Keratinocyte (primary cell): ENCODE results near the gene FTO. TPM values are rescaled to one million over a fixed set of nuclear protein-coding genes. Genes with fewer than 3 reads are reported as not detected.

Experiments used
- DNase-seq: peaks from one replicate; pipeline ENCODE4 v3.0.0-alpha.2; 2011; ENCODE audit warnings: low read depth, missing footprints, low spot score
- FAIRE-seq: peaks from 2 replicates; lab custom pipeline; 2011; peaks lifted over from hg19 to GRCh38; lab: Jason Lieb, UNC
- H2AFZ ChIP-seq: 2 replicates; pipeline ENCODE4 v1.6.0; 2012; ENCODE audit warnings: low read length, control low read depth, inconsistent platforms; ENCODE audit not compliant: control insufficient read depth
- H3K27ac ChIP-seq: 2 replicates; pipeline ENCODE4 v1.5.1; 2011; ENCODE audit warnings: low read length; ENCODE audit not compliant: control insufficient read depth, insufficient read depth
- H3K27me3 ChIP-seq: 3 replicates; pipeline ENCODE4 v1.6.0; 2011; ENCODE audit warnings: low read length; ENCODE audit not compliant: control insufficient read depth, insufficient read depth; ENCODE audit errors: extremely low read depth
- H3K36me3 ChIP-seq, 2 experiments: 2 replicates in 1 of 2; 3 replicates in 1 of 2; pipeline ENCODE4 v1.5.1; 2011; ENCODE audit warnings: low read length in 2 of 2, mild to moderate bottlenecking in 1 of 2; ENCODE audit not compliant: control insufficient read depth in 2 of 2, insufficient read depth in 2 of 2; ENCODE audit errors: extremely low read depth in 1 of 2
- H3K4me1 ChIP-seq: 3 replicates; pipeline ENCODE4 v1.5.1; 2011; ENCODE audit warnings: low read length; ENCODE audit not compliant: control insufficient read depth, insufficient read depth; ENCODE audit errors: extremely low read depth
- H3K4me2 ChIP-seq: 3 replicates; pipeline ENCODE4 v1.6.0; 2011; ENCODE audit warnings: low read depth, low read length; ENCODE audit not compliant: control insufficient read depth, insufficient read depth; ENCODE audit errors: extremely low read depth
- H3K4me3 ChIP-seq, 3 experiments: fragments of 200-600 bp in 1 of 3; sonication (generic) in 1 of 3; 2 replicates in 2 of 3; 3 replicates in 1 of 3; pipeline ENCODE4 v1.5.1; 2011 to 2016; ENCODE audit warnings: low read length in 3 of 3, mild to moderate bottlenecking in 3 of 3, control low read depth in 2 of 3, inconsistent platforms in 1 of 3, low read depth in 1 of 3, mixed read lengths in 1 of 3, mixed run types in 1 of 3, moderate library complexity in 1 of 3; ENCODE audit not compliant: control insufficient read depth in 2 of 3, insufficient read depth in 2 of 3; ENCODE audit errors: extremely low read depth in 1 of 3
- H3K79me2 ChIP-seq: 2 replicates; pipeline ENCODE4 v1.6.0; 2012; ENCODE audit warnings: low read length; ENCODE audit not compliant: control insufficient read depth, insufficient read depth
- H3K9ac ChIP-seq: 3 replicates; pipeline ENCODE4 v1.6.0; 2011; ENCODE audit warnings: low read length; ENCODE audit not compliant: control insufficient read depth, insufficient read depth; ENCODE audit errors: extremely low read depth
- H3K9me1 ChIP-seq: 3 replicates; pipeline ENCODE4 v1.6.0; 2011; ENCODE audit warnings: low read length; ENCODE audit not compliant: control insufficient read depth, insufficient read depth; ENCODE audit errors: extremely low read depth
- H3K9me3 ChIP-seq: 2 replicates; pipeline ENCODE4 v1.5.1; 2012; ENCODE audit warnings: low read depth, low read length; ENCODE audit not compliant: control insufficient read depth
- H4K20me1 ChIP-seq: 3 replicates; pipeline ENCODE4 v1.6.0; 2011; ENCODE audit warnings: low read length; ENCODE audit not compliant: control insufficient read depth, insufficient read depth; ENCODE audit errors: extremely low read depth
- CTCF ChIP-seq, 3 experiments: IDR thresholded peaks in 1 of 3; conservative IDR thresholded peaks in 1 of 3; optimal IDR thresholded peaks in 1 of 3; 2 replicates in 2 of 3; 3 replicates in 1 of 3; pipeline versions ENCODE3 to v1.5.1; 2011; ENCODE audit warnings: low read length in 3 of 3, mild to moderate bottlenecking in 3 of 3, moderate library complexity in 2 of 3, control low read depth in 1 of 3, inconsistent platforms in 1 of 3; ENCODE audit not compliant: insufficient read depth in 2 of 3; ENCODE audit errors: extremely low read depth in 1 of 3
- EZH2 ChIP-seq: IDR thresholded peaks from one replicate; pipeline ENCODE4 v1.6.1; 2012; ENCODE audit warnings: inconsistent platforms, mild to moderate bottlenecking, low read length, moderate library complexity
- dilution Hi-C: fragments of 300-500 bp; cut with MboI; formaldehyde crosslinking; loops from one replicate; pipeline ENCODE4 v1.7.0; 2020; ENCODE audit warnings: low sequenced_read_pairs; ENCODE audit not compliant: extremely low pct_ligation_motif_present
- polyA plus RNA-seq, 5 experiments: library from polyadenylated mRNA; depleted of rRNA in 3 of 5; stranded (reverse) in 3 of 5; stranded (forward) in 1 of 5; unstranded in 1 of 5; fragments of >200 nt; gene quantifications; 1 replicate in 1 of 5; 2 replicates in 3 of 5; 3 replicates in 1 of 5; pipeline versions ENCODE4 v1.2.1 to v1.2.3, GENCODE V29; 2011 to 2012; ENCODE audit warnings: missing spikeins in 2 of 5, low read depth in 1 of 5, low replicate concordance in 1 of 5

The FTO gene
- polyA plus RNA-seq, 1 donor (not counting 4 experiments of a cell fraction or from before 2014, with no cell fraction given) = 56.4 TPM

- Histone ChIP-seq H3K9me1 (no peaks in the 10 kb centered on the region), H3K4me3 (no peak overlapping the region), H3K9ac (no peak overlapping the region), H3K4me1 (peaks cover 39% of the 10 kb centered on the region), H3K27ac (peak overlapping the region; percentile 64), H3K4me2 (peak overlapping the region; percentile 37), H3K27me3 (no peaks in the 10 kb centered on the region), H3K9me3 (no peaks in the 10 kb centered on the region), H3K36me3 (no peaks in the 10 kb centered on the region), H2AFZ (no peak overlapping the region), H4K20me1 (no peaks in the 10 kb centered on the region), H3K79me2 (peaks cover 26% of the 10 kb centered on the region)
- FAIRE-seq (no peak), DNase-seq (no peak)
- dilution Hi-C loops = no loop called here
- TF ChIP-seq EZH2 (no peak), CTCF (optimal IDR thresholded peaks at IDR 0.05 in 1 of 3, IDR thresholded peaks at IDR 0.05 in 1 of 3, conservative IDR thresholded peaks at IDR 0.05 in 1 of 3; ENCODE audit: extremely low read depth in 1 of 3, insufficient read depth in 2 of 3, low read length in 3 of 3) (no peak)
Measured at GRCh38 chr16:53768167-53768566, 64.2 kb downstream of the FTO start.

GRCh38 chr16:53768593-53768992 lies 64.6 kb downstream of the FTO start:
- H3K79me2 ChIP-seq = peaks cover 26% of the 10 kb centered on the region
- no peaks in the 10 kb centered on the region for H3K27me3 ChIP-seq
- dilution Hi-C loops = no loop called here
- no peaks in the 10 kb centered on the region for H4K20me1 ChIP-seq
- no peak overlapping the region for H3K4me3 ChIP-seq
- TF ChIP-seq EZH2 = no peak
- TF ChIP-seq CTCF (optimal IDR thresholded peaks at IDR 0.05 in 1 of 3, IDR thresholded peaks at IDR 0.05 in 1 of 3, conservative IDR thresholded peaks at IDR 0.05 in 1 of 3; ENCODE audit: extremely low read depth in 1 of 3, insufficient read depth in 2 of 3, low read length in 3 of 3) = no peak
- DNase-seq (no peak), FAIRE-seq (peak; percentile 89)
- H3K4me2 ChIP-seq = peak overlapping the region; percentile 37
- no peaks in the 10 kb centered on the region for H3K9me3 ChIP-seq
- peaks cover 39% of the 10 kb centered on the region for H3K4me1 ChIP-seq
- no peak overlapping the region for H2AFZ ChIP-seq
- H3K9ac ChIP-seq = peak overlapping the region; percentile 28
- H3K36me3 ChIP-seq = no peaks in the 10 kb centered on the region
- H3K27ac ChIP-seq = peak overlapping the region; percentile 76
- no peaks in the 10 kb centered on the region for H3K9me1 ChIP-seq
